Superior temporal gyrus (tissue), 1 donor: ENCODE data around the gene KRT26.
"Not testable (repeated sequence)": the region's sequence is repeated elsewhere in the genome, so short reads cannot be mapped to it uniquely, and the experiment has no call there.

Experiments used
- DNase-seq: peaks from one replicate; pipeline ENCODE4 v3.0.0-alpha.2; 2016; ENCODE audit errors: extremely low spot score

Gene KRT26

GRCh38 chr17:40772101-40772500, at the start of gene KRT26:
TSS of gene KRT26 (minus strand) at chr17:40772201. CDS start at chr17:40772113, 88 bp downstream.
- no peak for DNase-seq

- no peak for DNase-seq
Measured at GRCh38 chr17:40821536-40821935, 49.5 kb upstream of the KRT26 start.

GRCh38 chr17:40820228-40820838, 48.3 kb upstream of the KRT26 start:
- DNase-seq = no peak

- no peak for DNase-seq
Measured at GRCh38 chr17:40819528-40820125, 47.6 kb upstream of the KRT26 start.

- peak; percentile 78 for DNase-seq
Measured at GRCh38 chr17:40818733-40819527, 46.9 kb upstream of the KRT26 start.

GRCh38 chr17:40818343-40818732, 46.3 kb upstream of the KRT26 start:
- DNase-seq = peak; percentile 71

- DNase-seq = no peak
Measured at GRCh38 chr17:40817103-40817682, 45.2 kb upstream of the KRT26 start.

GRCh38 chr17:40816569-40816968, 44.6 kb upstream of the KRT26 start:
- no peak for DNase-seq

- DNase-seq = no peak
Measured at GRCh38 chr17:40815381-40815780, 43.4 kb upstream of the KRT26 start.

GRCh38 chr17:40814657-40815056, 42.7 kb upstream of the KRT26 start:
- DNase-seq = not testable (repeated sequence)

GRCh38 chr17:40813804-40814203, 41.8 kb upstream of the KRT26 start:
- no peak for DNase-seq

GRCh38 chr17:40812639-40813038, 40.6 kb upstream of the KRT26 start:
- no peak for DNase-seq

- DNase-seq = no peak
Measured at GRCh38 chr17:40810494-40810893, 38.5 kb upstream of the KRT26 start.

GRCh38 chr17:40809721-40810421, 37.9 kb upstream of the KRT26 start:
- DNase-seq = no peak

- no peak for DNase-seq
Measured at GRCh38 chr17:40806131-40806530, 34.1 kb upstream of the KRT26 start.

GRCh38 chr17:40803617-40804082, 31.6 kb upstream of the KRT26 start:
- peak; percentile 71 for DNase-seq

GRCh38 chr17:40801157-40801556, 29.2 kb upstream of the KRT26 start:
- no peak for DNase-seq

GRCh38 chr17:40800381-40800780, 28.4 kb upstream of the KRT26 start:
- no peak for DNase-seq

GRCh38 chr17:40799859-40800258, 27.9 kb upstream of the KRT26 start, which contains the start of gene KRT28:
TSS of gene KRT28 (minus strand) at chr17:40799959. CDS start at chr17:40799893, 66 bp downstream.
- no peak for DNase-seq

GRCh38 chr17:40796846-40797245, 24.8 kb upstream of the KRT26 start:
- DNase-seq = no peak

- no peak for DNase-seq
Measured at GRCh38 chr17:40795019-40795667, 23.1 kb upstream of the KRT26 start.
